Prostate gland (tissue), 2 donors: ENCODE data around the gene CCDC88B. TPM values are rescaled to one million over a fixed set of nuclear protein-coding genes. Genes with fewer than 3 reads are reported as not detected.

Experiments used
- DNase-seq: peaks from one replicate; pipeline ENCODE4 v3.0.0-alpha.2; 2019; ENCODE audit warnings: low spot score
- H3K27ac ChIP-seq, 2 donors: fragments of 200-600 bp; sonication (generic); 2 replicates each; pipeline ENCODE4 v1.5.1; 2017 to 2019
- H3K27me3 ChIP-seq: fragments of 200-600 bp; sonication (generic); replicated peaks from 2 replicates; pipeline ENCODE4 v1.5.1; 2019; ENCODE audit not compliant: insufficient read depth
- H3K36me3 ChIP-seq, 2 donors: fragments of 200-600 bp; sonication (generic); 1 replicate in 1 of 2; 2 replicates in 1 of 2; pipeline versions ENCODE4 v1.5.1 to v1.8.1; 2017 to 2019
- H3K4me1 ChIP-seq: fragments of 200-600 bp; sonication (generic); replicated peaks from 2 replicates; pipeline ENCODE4 v1.5.1; 2019
- H3K4me3 ChIP-seq, 2 donors: fragments of 200-600 bp; sonication (generic); 2 replicates each; pipeline ENCODE4 v1.5.1; 2017 to 2019
- H3K9me3 ChIP-seq: fragments of 200-600 bp; sonication (generic); 2 replicates; pipeline ENCODE4 v1.5.1; 2017
- CTCF ChIP-seq, 4 experiments: fragments of 200-600 bp in 2 of 4; fragments of 450-650 bp in 2 of 4; sonication (generic) in 2 of 4; IDR thresholded peaks; 1 replicate in 3 of 4; 2 replicates in 1 of 4; pipeline ENCODE4 v1.5.1; 2016 to 2019; ENCODE audit warnings: antibody characterized with exemption in 4 of 4, mild to moderate bottlenecking in 2 of 4, moderate library complexity in 2 of 4
- POLR2A ChIP-seq: fragments of 450-650 bp; IDR thresholded peaks from one replicate; pipeline ENCODE4 v1.6.1; 2016; ENCODE audit warnings: antibody characterized with exemption, mild to moderate bottlenecking
- POLR2AphosphoS5 ChIP-seq: sonication (generic); formaldehyde crosslinking; IDR thresholded peaks from one replicate; pipeline ENCODE4 v1.6.1; 2017; ENCODE audit warnings: antibody characterized with exemption
- WGBS: methylation state at CpG from one replicate; pipeline ENCODE4 v1.1.5; 2018; 5-methylcytosine and 5-hydroxymethylcytosine counted together
- intact Hi-C: fragments of 100-400 bp; cut with DNase I; formaldehyde crosslinking; loops from one replicate; pipeline ENCODE4 v1.14.2; 2022
- total RNA-seq, 2 donors: library from RNA; depleted of rRNA; stranded (reverse); fragments of >200 nt; gene quantifications; one replicate each; pipeline ENCODE4 v1.1.0, GENCODE V29; 2016

The CCDC88B gene
- total RNA-seq, 2 donors from 2014 or later = 3.0 to 10.0 TPM

- no peak for TF ChIP-seq POLR2A
- TF ChIP-seq CTCF (IDR thresholded peaks at IDR 0.05) = no peak
- no peak for TF ChIP-seq POLR2AphosphoS5
- intact Hi-C loops = no loop called here
These were observed 47.9 kb downstream of the CCDC88B start for GRCh38 chr11:64387916-64388315.

GRCh38 chr11:64388894-64389293 lies 48.9 kb downstream of the CCDC88B start:
- Histone ChIP-seq H3K36me3 (no peaks in the 10 kb centered on the region), H3K4me1 (peaks cover 6% of the 10 kb centered on the region), H3K9me3 (no peaks in the 10 kb centered on the region), H3K27me3 (no peaks in the 10 kb centered on the region), H3K27ac (no peak overlapping the region), H3K4me3 (no peak overlapping the region)
- peak; percentile 25 for DNase-seq
- TF ChIP-seq POLR2AphosphoS5 (peak; percentile 5), CTCF (IDR thresholded peaks at IDR 0.05) (no peak)
- WGBS = 24% methylated on average over 10 of the region's 10 CpGs
- intact Hi-C loops = no loop called here

More at GRCh38 chr11:64387916-64388315, 47.9 kb downstream of the CCDC88B start:
- Histone ChIP-seq H3K27me3 (no peaks in the 10 kb centered on the region), H3K4me1 (peaks cover 6% of the 10 kb centered on the region), H3K4me3 (no peak overlapping the region), H3K36me3 (no peaks in the 10 kb centered on the region), H3K9me3 (no peaks in the 10 kb centered on the region), H3K27ac (no peak overlapping the region)
- no peak for DNase-seq

- H3K9me3 ChIP-seq = no peaks in the 10 kb centered on the region
- H3K27ac ChIP-seq = no peak overlapping the region
- intact Hi-C loops = no loop called here
- no peaks in the 10 kb centered on the region for H3K36me3 ChIP-seq
- DNase-seq = no peak
- no peak overlapping the region for H3K4me3 ChIP-seq
- TF ChIP-seq CTCF (IDR thresholded peaks at IDR 0.05) = no peak
- no peak for TF ChIP-seq POLR2A
- TF ChIP-seq POLR2AphosphoS5 = no peak
- H3K4me1 ChIP-seq = peaks cover 6% of the 10 kb centered on the region
- no peaks in the 10 kb centered on the region for H3K27me3 ChIP-seq
- 95% methylated on average over 2 of the region's 2 CpGs for WGBS
These were observed 49.8 kb downstream of the CCDC88B start for GRCh38 chr11:64389851-64390250.

- intact Hi-C loops = no loop called here
- Histone ChIP-seq H3K27ac (no peak overlapping the region), H3K9me3 (no peaks in the 10 kb centered on the region), H3K4me3 (no peak overlapping the region), H3K4me1 (peaks cover 6% of the 10 kb centered on the region), H3K27me3 (no peaks in the 10 kb centered on the region), H3K36me3 (no peaks in the 10 kb centered on the region)
- TF ChIP-seq POLR2A (no peak), CTCF (IDR thresholded peaks at IDR 0.05) (no peak), POLR2AphosphoS5 (no peak)
- WGBS = 96% methylated on average over 3 of the region's 3 CpGs
- DNase-seq = no peak
These were observed 50.6 kb downstream of the CCDC88B start for GRCh38 chr11:64390558-64390957.

- Histone ChIP-seq H3K4me1 (peaks cover 6% of the 10 kb centered on the region), H3K36me3 (no peaks in the 10 kb centered on the region), H3K9me3 (no peaks in the 10 kb centered on the region), H3K27me3 (no peaks in the 10 kb centered on the region), H3K4me3 (no peak overlapping the region), H3K27ac (no peak overlapping the region)
- intact Hi-C loops = no loop called here
- DNase-seq = no peak
- 88% methylated on average over 3 of the region's 3 CpGs for WGBS
- no peak for TF ChIP-seq POLR2AphosphoS5
- TF ChIP-seq CTCF (IDR thresholded peaks at IDR 0.05) = no peak
These were observed 51.8 kb downstream of the CCDC88B start for GRCh38 chr11:64391839-64392238.
